Stimulated activated naive B cell treated with anti-CD40 and anti-IgM and Interleukin-4, amounts not matched to agents 10 μg/mL and 1 μg/mL and 100 μg/mL, for 72 hours (primary cell): ENCODE measurements around the gene IGSF8.
A peak's percentile ranks its signal among the peaks of the same experiment; 100 is the strongest.
"Not testable (repeated sequence)": the region's sequence is repeated elsewhere in the genome, so short reads cannot be mapped to it uniquely, and the experiment has no call there.

ENCODE experiments used
- ATAC-seq, 2 donors: fragments of 150-1000 bp; cut with Tn5 transposase; replicated peaks; 2 replicates each; pipeline ENCODE4 v1.10.0; 2021; ENCODE audit warnings: moderate library complexity in 1 of 2
- DNase-seq: peaks from one replicate; pipeline ENCODE4 v3.0.0; 2021
- H3K27ac Mint-ChIP-seq: one replicate; pipeline ENCODE4 v1.8.0; 2022; ENCODE audit warnings: mild to moderate bottlenecking, mixed read lengths
- H3K27me3 Mint-ChIP-seq, 2 donors: one replicate each; pipeline ENCODE4 v1.8.0; 2022; ENCODE audit warnings: mixed read lengths in 2 of 2
- H3K36me3 Mint-ChIP-seq, 2 donors: one replicate each; pipeline ENCODE4 v1.8.0; 2022; ENCODE audit warnings: mixed read lengths in 2 of 2, mild to moderate bottlenecking in 1 of 2
- H3K4me1 Mint-ChIP-seq, 2 donors: one replicate each; pipeline ENCODE4 v1.8.0; 2022; ENCODE audit warnings: mixed read lengths in 2 of 2, mild to moderate bottlenecking in 1 of 2
- H3K4me3 Mint-ChIP-seq, 2 donors: one replicate each; pipeline ENCODE4 v1.8.0; 2022; ENCODE audit warnings: mild to moderate bottlenecking in 2 of 2, mixed read lengths in 2 of 2, moderate library complexity in 1 of 2
- H3K9me3 Mint-ChIP-seq, 2 donors: one replicate each; pipeline ENCODE4 v1.8.0; 2022; ENCODE audit warnings: mixed read lengths in 2 of 2, mild to moderate bottlenecking in 1 of 2

The IGSF8 gene

GRCh38 chr1:160118928-160119327, 20.5 kb upstream of the IGSF8 start:
- H3K4me1 Mint-ChIP-seq, result no peaks in the 10 kb centered on the region
- H3K9me3 Mint-ChIP-seq, result no peaks in the 10 kb centered on the region
- no peak overlapping the region for H3K27ac Mint-ChIP-seq
- H3K27me3 Mint-ChIP-seq, result peaks cover 30 to 35% of the 10 kb centered on the region in 2 donors
- H3K4me3 Mint-ChIP-seq, result no peak overlapping the region
- no peaks in the 10 kb centered on the region for H3K36me3 Mint-ChIP-seq
- DNase-seq, result no peak
- ATAC-seq, result no peak

GRCh38 chr1:160117709-160118183, 19.3 kb upstream of the IGSF8 start:
- H3K4me1 Mint-ChIP-seq, result no peaks in the 10 kb centered on the region
- H3K36me3 Mint-ChIP-seq, result no peaks in the 10 kb centered on the region
- H3K27me3 Mint-ChIP-seq, result peaks cover 30 to 32% of the 10 kb centered on the region in 2 donors
- DNase-seq (no peak), ATAC-seq (no peak)
- H3K9me3 Mint-ChIP-seq, result no peaks in the 10 kb centered on the region
- H3K27ac Mint-ChIP-seq, result no peak overlapping the region
- H3K4me3 Mint-ChIP-seq, result no peak overlapping the region

GRCh38 chr1:160117300-160117699, 18.9 kb upstream of the IGSF8 start:
- Mint-ChIP-seq H3K9me3 (no peaks in the 10 kb centered on the region), H3K27ac (no peak overlapping the region), H3K36me3 (no peaks in the 10 kb centered on the region), H3K4me1 (no peaks in the 10 kb centered on the region), H3K4me3 (no peak overlapping the region), H3K27me3 (peaks cover 30 to 32% of the 10 kb centered on the region in 2 donors)
- DNase-seq (no peak), ATAC-seq (no peak)

- Mint-ChIP-seq H3K4me3 (no peak overlapping the region), H3K9me3 (no peaks in the 10 kb centered on the region), H3K4me1 (no peaks in the 10 kb centered on the region), H3K36me3 (no peaks in the 10 kb centered on the region), H3K27me3 (peaks cover 30 to 37% of the 10 kb centered on the region in 2 donors), H3K27ac (no peak overlapping the region)
- ATAC-seq, result no peak
- no peak for DNase-seq
Measured at GRCh38 chr1:160116283-160117147, 18.1 kb upstream of the IGSF8 start.

- ATAC-seq (no peak), DNase-seq (no peak)
- Mint-ChIP-seq H3K36me3 (no peaks in the 10 kb centered on the region), H3K4me3 (no peak within 1 kb of the TSS), H3K27me3 (peaks cover 30 to 39% of the 10 kb centered on the region in 2 donors), H3K4me1 (no peaks in the 10 kb centered on the region), H3K9me3 (no peaks in the 10 kb centered on the region), H3K27ac (no peak within 1 kb of the TSS)
Measured at GRCh38 chr1:160115545-160116282, 17.3 kb upstream of the IGSF8 start, which contains the start of gene ATP1A2. Gene ATP1A2, plus strand, starts transcription at chr1:160115759. Its CDS starts 103 bp downstream, at chr1:160115862.

GRCh38 chr1:160114085-160114484, 15.7 kb upstream of the IGSF8 start:
- Mint-ChIP-seq H3K36me3 (no peaks in the 10 kb centered on the region), H3K9me3 (no peaks in the 10 kb centered on the region), H3K4me1 (peaks cover under 1 to 1% of the 10 kb centered on the region in 2 donors), H3K4me3 (no peak overlapping the region), H3K27me3 (peaks cover 39 to 45% of the 10 kb centered on the region in 2 donors), H3K27ac (no peak overlapping the region)
- ATAC-seq (no peak), DNase-seq (no peak)

GRCh38 chr1:160113407-160113806, 15.0 kb upstream of the IGSF8 start:
- no peak for ATAC-seq
- DNase-seq, result no peak
- no peaks in the 10 kb centered on the region for H3K36me3 Mint-ChIP-seq
- no peak overlapping the region for H3K27ac Mint-ChIP-seq
- peaks cover 6 to 8% of the 10 kb centered on the region in 2 donors for H3K4me1 Mint-ChIP-seq
- peaks cover 42 to 43% of the 10 kb centered on the region in 2 donors for H3K27me3 Mint-ChIP-seq
- no peak overlapping the region for H3K4me3 Mint-ChIP-seq
- H3K9me3 Mint-ChIP-seq, result no peaks in the 10 kb centered on the region

GRCh38 chr1:160112357-160112756, 13.9 kb upstream of the IGSF8 start:
- H3K27me3 Mint-ChIP-seq, result peaks cover 39 to 40% of the 10 kb centered on the region in 2 donors
- DNase-seq, result no peak
- no peaks in the 10 kb centered on the region for H3K36me3 Mint-ChIP-seq
- ATAC-seq, result no peak
- no peak overlapping the region for H3K27ac Mint-ChIP-seq
- H3K9me3 Mint-ChIP-seq, result no peaks in the 10 kb centered on the region
- no peak overlapping the region for H3K4me3 Mint-ChIP-seq
- H3K4me1 Mint-ChIP-seq, result peaks cover 6 to 8% of the 10 kb centered on the region in 2 donors

- not testable (repeated sequence) for H3K36me3 Mint-ChIP-seq, ATAC-seq, DNase-seq, H3K4me1 Mint-ChIP-seq, H3K9me3 Mint-ChIP-seq, H3K27ac Mint-ChIP-seq, H3K4me3 Mint-ChIP-seq
- peaks cover 32 to 38% of the 10 kb centered on the region in 2 donors for H3K27me3 Mint-ChIP-seq
Measured at GRCh38 chr1:160111462-160111861, 13.0 kb upstream of the IGSF8 start.

- H3K36me3 Mint-ChIP-seq, result no peaks in the 10 kb centered on the region
- ATAC-seq, result no peak
- no peak overlapping the region for H3K4me3 Mint-ChIP-seq
- H3K4me1 Mint-ChIP-seq, result peaks cover 6 to 8% of the 10 kb centered on the region in 2 donors
- no peak for DNase-seq
- H3K27ac Mint-ChIP-seq, result no peak overlapping the region
- H3K27me3 Mint-ChIP-seq, result peaks cover 19 to 26% of the 10 kb centered on the region in 2 donors
- H3K9me3 Mint-ChIP-seq, result no peaks in the 10 kb centered on the region
Measured at GRCh38 chr1:160109686-160110085, 11.3 kb upstream of the IGSF8 start.

GRCh38 chr1:160108888-160109662, 10.7 kb upstream of the IGSF8 start:
- H3K4me3 Mint-ChIP-seq, result no peak overlapping the region

GRCh38 chr1:160107512-160107911, 9.1 kb upstream of the IGSF8 start:
- DNase-seq, result no peak
- Mint-ChIP-seq H3K9me3 (no peaks in the 10 kb centered on the region), H3K4me3 (no peak overlapping the region), H3K36me3 (no peaks in the 10 kb centered on the region), H3K27me3 (peaks cover 20 to 25% of the 10 kb centered on the region in 2 donors), H3K4me1 (peaks cover 8% of the 10 kb centered on the region in 2 donors), H3K27ac (no peak overlapping the region)
- ATAC-seq, result no peak

More at GRCh38 chr1:160108888-160109662, 10.7 kb upstream of the IGSF8 start:
- no peaks in the 10 kb centered on the region for H3K9me3 Mint-ChIP-seq
- peak; percentile 55 to 58 for ATAC-seq
- H3K36me3 Mint-ChIP-seq, result no peaks in the 10 kb centered on the region
- no peak for DNase-seq
- peaks cover 6 to 8% of the 10 kb centered on the region in 2 donors for H3K4me1 Mint-ChIP-seq
- H3K27me3 Mint-ChIP-seq, result peaks cover 19 to 24% of the 10 kb centered on the region in 2 donors
- no peak overlapping the region for H3K27ac Mint-ChIP-seq

- DNase-seq (no peak), ATAC-seq (no peak)
- no peaks in the 10 kb centered on the region for H3K36me3 Mint-ChIP-seq
- no peaks in the 10 kb centered on the region for H3K9me3 Mint-ChIP-seq
- H3K4me1 Mint-ChIP-seq, result peaks cover 19 to 20% of the 10 kb centered on the region in 2 donors
- H3K27ac Mint-ChIP-seq, result no peak overlapping the region
- H3K4me3 Mint-ChIP-seq, result no peak overlapping the region
- H3K27me3 Mint-ChIP-seq, result peaks cover 8 to 17% of the 10 kb centered on the region in 2 donors
Measured at GRCh38 chr1:160105155-160105554, 6.7 kb upstream of the IGSF8 start.

- no peaks in the 10 kb centered on the region for H3K9me3 Mint-ChIP-seq
- no peak overlapping the region for H3K27ac Mint-ChIP-seq
- no peaks in the 10 kb centered on the region for H3K36me3 Mint-ChIP-seq
- DNase-seq (no peak), ATAC-seq (no peak)
- H3K27me3 Mint-ChIP-seq, result peaks cover 8 to 13% of the 10 kb centered on the region in 2 donors
- H3K4me3 Mint-ChIP-seq, result no peak overlapping the region
- peaks cover 22% of the 10 kb centered on the region in 2 donors for H3K4me1 Mint-ChIP-seq
Measured at GRCh38 chr1:160104486-160104885, 6.1 kb upstream of the IGSF8 start.
